ENCODE measurements around the gene ISYNA1. TPM values are rescaled to one million over a fixed set of nuclear protein-coding genes. Genes with fewer than 3 reads are reported as not detected.

The ISYNA1 gene
- total and polyA plus RNA-seq, 2 of the 13 experiments (the other 11 are each of a cell fraction or from before 2014, with no cell fraction given) = 29.6 to 48.5 TPM

GRCh38 chr19:18396471-18397241 is 41.3 kb downstream of the ISYNA1 start (continued):
- TF ChIP-seq RFX3 (CRISPR knock-in tag; IDR thresholded peaks at IDR 0.05) = no peak
- TF ChIP-seq ZUFSP (CRISPR knock-in tag; IDR thresholded peaks at IDR 0.05; ENCODE audit: borderline replicate concordance) = no peak
- TF ChIP-seq HMGXB4 (CRISPR knock-in tag; IDR thresholded peaks at IDR 0.05; ENCODE audit: borderline replicate concordance in 1 of 2, low read depth in 1 of 2) = 0 out of 4 replicates have a peak, but pooled peaks of 1 of the 2 experiments have one; percentile 12
- TF ChIP-seq ZBTB21 (CRISPR knock-in tag; IDR thresholded peaks at IDR 0.05) = no peak
- peak; percentile 75 for TF ChIP-seq NR2F6 (IDR thresholded peaks at IDR 0.05)
- peak; percentile 94 for TF ChIP-seq NR2F6 (CRISPR knock-in tag; IDR thresholded peaks at IDR 0.05)

GRCh38 chr19:18393836-18394235 is 44.1 kb downstream of the ISYNA1 start:
- no TSS peak for BruUV-seq (replicated peaks)
- Histone ChIP-seq H3K27ac (ENCODE audit: extremely low read length, insufficient read depth, low read length) (no peak overlapping the region), H3K9ac (ENCODE audit: insufficient read depth, low read depth, low read length) (no peak overlapping the region), H3K4me1 (ENCODE audit: insufficient read depth, low read length) (peaks cover 47% of the 10 kb centered on the region), H3K9me3 (ENCODE audit: low read length) (no peaks in the 10 kb centered on the region), H3K36me3 (replicated peaks in 1 of 2; ENCODE audit: control insufficient read depth in 1 of 2, insufficient read depth in 2 of 2, low read length in 2 of 2) (peaks cover under 1 to 2% of the 10 kb centered on the region in 2 experiments; a peak in 3 of 5 replicates), H3K27me3 (ENCODE audit: control insufficient read depth in 1 of 2, insufficient read depth in 2 of 2, low read length in 2 of 2) (peaks cover 0 to 17% of the 10 kb centered on the region in 2 experiments; a peak in 4 of 5 replicates), H3K4me2 (ENCODE audit: low read depth, low read length) (no peak overlapping the region), H2AFZ (ENCODE audit: low read length) (no peak overlapping the region), H4K20me1 (ENCODE audit: insufficient read depth, low read length) (peaks cover 17% of the 10 kb centered on the region), H3K4me3 (replicated peaks in 1 of 3; ENCODE audit: insufficient read depth in 1 of 3, low read depth in 2 of 3, low read length in 3 of 3) (no peak overlapping the region), H3K79me2 (ENCODE audit: insufficient read depth, low read length) (no peaks in the 10 kb centered on the region)
- ChIA-PET CTCF (ENCODE audit: low intra/inter-chr PET ratio, low total read pairs) (no interaction called here), POLR2A (no interaction called here)
- no peak for TF ChIP-seq CEBPG (CRISPR knock-in tag; IDR thresholded peaks at IDR 0.05)
- TF ChIP-seq ATRX (CRISPR knock-in tag; IDR thresholded peaks at IDR 0.05; ENCODE audit: borderline replicate concordance) = no peak
- no peak for TF ChIP-seq CREB1 (IDR thresholded peaks at IDR 0.05)
- no peak for TF ChIP-seq CREB1 (CRISPR knock-in tag; IDR thresholded peaks at IDR 0.05)
- TF ChIP-seq HMG20A (CRISPR knock-in tag; IDR thresholded peaks at IDR 0.05; ENCODE audit: borderline replicate concordance) = no peak
- no peak for TF ChIP-seq ATF2 (CRISPR knock-in tag; IDR thresholded peaks at IDR 0.05)
- no peak for TF ChIP-seq SRSF9 (IDR thresholded peaks at IDR 0.05; ENCODE audit: borderline replicate concordance, insufficient read depth, low read depth, low read length, poor library complexity, severe bottlenecking)
- in situ Hi-C loops (cut with HindIII; ENCODE audit: extremely low pct_ligation_motif_present, low pct_unique_long_range_greater_than_20kb) (no loop called here), intact Hi-C loops (cut with micrococcal nuclease; ENCODE audit: unreplicated experiment) (no loop called here)
- ATAC-seq (no peak), DNase-seq (ENCODE audit: low spot score) (no peak), FAIRE-seq (no peak)
- 68% methylated on average over 7 of the region's 7 CpGs for WGBS (ENCODE audit: low lambda C conversion rate)
